Karpas-422 (cell line): ENCODE measurements around the gene MED19. TPM values are rescaled to one million over a fixed set of nuclear protein-coding genes. Genes with fewer than 3 reads are reported as not detected.

Experiments used
- DNase-seq: peaks from one replicate; pipeline ENCODE4 v3.0.0-alpha.2; 2015
- H2AFZ ChIP-seq: fragments of 200-600 bp; sonication (generic); 2 replicates; pipeline ENCODE4 v1.6.1; 2014; ENCODE audit warnings: antibody characterized with exemption, low read length, mixed read lengths
- H3K27ac ChIP-seq: fragments of 200-600 bp; sonication (generic); 2 replicates; pipeline ENCODE4 v1.5.1; 2014; ENCODE audit warnings: mild to moderate bottlenecking, low read length, moderate library complexity
- H3K27me3 ChIP-seq: fragments of 200-600 bp; sonication (generic); 2 replicates; pipeline ENCODE4 v1.6.1; 2014; ENCODE audit warnings: low read length, mixed read lengths
- H3K36me3 ChIP-seq: fragments of 200-600 bp; sonication (generic); 2 replicates; pipeline ENCODE4 v1.6.1; 2014; ENCODE audit warnings: low read length, mixed read lengths; ENCODE audit not compliant: insufficient read depth
- H3K4me1 ChIP-seq: fragments of 200-600 bp; sonication (generic); 2 replicates; pipeline ENCODE4 v1.6.1; 2014; ENCODE audit warnings: mild to moderate bottlenecking, low read length, mixed read lengths
- H3K4me2 ChIP-seq: fragments of 200-600 bp; sonication (generic); 2 replicates; pipeline ENCODE4 v1.6.1; 2014; ENCODE audit warnings: low read length, low read depth, mild to moderate bottlenecking; ENCODE audit not compliant: poor library complexity, severe bottlenecking
- H3K4me3 ChIP-seq: fragments of 200-600 bp; sonication (generic); 2 replicates; pipeline ENCODE4 v1.5.1; 2014; ENCODE audit warnings: mild to moderate bottlenecking, antibody characterized with exemption, low read length, mixed read lengths
- H3K79me2 ChIP-seq: fragments of 200-600 bp; sonication (generic); 2 replicates; pipeline ENCODE4 v1.6.1; 2014; ENCODE audit warnings: mild to moderate bottlenecking, low read length, mixed read lengths
- H3K9ac ChIP-seq: fragments of 200-600 bp; sonication (generic); 2 replicates; pipeline ENCODE4 v1.6.0; 2014; ENCODE audit warnings: low read length
- H3K9me2 ChIP-seq: fragments of 200-600 bp; sonication (generic), shearing (Covaris generic); replicated peaks from 2 replicates; pipeline ENCODE4 v1.6.0; 2014; ENCODE audit warnings: mild to moderate bottlenecking, low read length, moderate library complexity; ENCODE audit not compliant: insufficient read depth
- H3K9me3 ChIP-seq: fragments of 300-700, 200-600 bp; sonication (generic); 2 replicates; pipeline ENCODE4 v1.6.1; 2014; ENCODE audit warnings: low read length, mixed read lengths
- H4K20me1 ChIP-seq: fragments of 200-600 bp; sonication (generic); 2 replicates; pipeline ENCODE4 v1.6.1; 2014; ENCODE audit warnings: mild to moderate bottlenecking, antibody characterized with exemption, low read length, low read depth; ENCODE audit not compliant: insufficient read depth
- small RNA-seq: library from RNA; depleted of rRNA; stranded (forward); fragments of <200 nt; gene quantifications from one replicate; pipeline ENCODE3, GENCODE V24; 2014
- total RNA-seq: library from RNA; depleted of rRNA; stranded (reverse); fragments of >200 nt; shearing (Covaris generic); gene quantifications from 2 replicates; pipeline ENCODE4 v1.2.3, GENCODE V29; 2014; ENCODE audit warnings: low replicate concordance; rRNA removed

MED19 gene
- total RNA-seq, 1 experiment from 2014 or later: 12.8 TPM

DNA sequence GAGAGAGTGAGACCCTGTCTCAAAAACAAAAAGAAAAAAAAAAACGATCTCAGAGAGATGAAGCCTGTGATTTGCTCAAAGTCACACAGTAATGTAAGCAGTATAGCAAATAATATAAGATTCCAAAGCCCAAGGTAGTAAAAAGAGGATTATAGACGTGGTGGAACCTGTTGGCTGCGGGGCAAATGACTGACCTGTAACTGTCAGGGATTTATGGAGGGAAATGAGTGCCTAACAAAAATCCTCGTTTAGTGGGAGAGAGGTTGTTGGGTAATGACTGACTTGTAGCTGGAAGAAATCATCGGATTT is 55.2 kb downstream of the MED19 start:
- no peak for DNase-seq
- Histone ChIP-seq H4K20me1 (0 out of 2 replicates have a peak, but pooled peaks cover 4% of the 10 kb centered on the region), H3K27me3 (no peaks in the 10 kb centered on the region), H3K4me3 (peak overlapping the region; percentile 89), H3K4me1 (peaks cover 15% of the 10 kb centered on the region), H3K9me2 (no peaks in the 10 kb centered on the region), H3K79me2 (peaks cover 41% of the 10 kb centered on the region), H3K9me3 (no peaks in the 10 kb centered on the region), H3K9ac (peak overlapping the region; percentile 73), H2AFZ (peak overlapping the region; percentile 80), H3K4me2 (peak overlapping the region; percentile 100), H3K36me3 (peaks cover 16% of the 10 kb centered on the region; the same call in 1 of the 2 replicates), H3K27ac (no peak overlapping the region)

Small RNAs within 50 kb of the gene (small RNA-seq; reads per million reads assigned to genes)
- not detected for gene TMX2-CTNND1

Other genes with a start within 250 kb of the MED19 start
- gene SLC43A1, start 196.5 kb downstream of the MED19 start, total RNA-seq: 238 and 244 TPM in 2 replicates
- gene TIMM10, start 181.5 kb downstream of the MED19 start, total RNA-seq: 48.0 and 49.8 TPM in 2 replicates
- not detected in 2 replicates for gene SMTNL1, start 174.6 kb downstream of the MED19 start, total RNA-seq
- 123 and 129 TPM in 2 replicates for gene UBE2L6, start 144.5 kb downstream of the MED19 start, total RNA-seq
- gene SERPING1, start 114.5 kb downstream of the MED19 start, total RNA-seq: not detected in 2 replicates
- gene YPEL4, start 62.3 kb downstream of the MED19 start, total RNA-seq: not detected in 2 replicates
- 16.9 and 22.4 TPM in 2 replicates for gene CLP1, start 54.5 kb downstream of the MED19 start, total RNA-seq
- gene ZDHHC5, start 44.1 kb downstream of the MED19 start, total RNA-seq: 38.6 and 41.2 TPM in 2 replicates
- gene TMX2, start 378 bp upstream of the MED19 start, total RNA-seq: 53.3 and 91.2 TPM in 2 replicates
- gene SELENOH, start 29.3 kb upstream of the MED19 start, total RNA-seq: 112 and 172 TPM in 2 replicates
- not detected in 2 replicates for gene BTBD18, start 39.6 kb upstream of the MED19 start, total RNA-seq
- 5.7 and 6.0 TPM in 2 replicates for gene CTNND1, start 49.6 kb upstream of the MED19 start, total RNA-seq